MM.1S (cell line): Measurements from ENCODE around the gene TEX28.
"Not testable (repeated sequence)": the region's sequence is repeated elsewhere in the genome, so short reads cannot be mapped to it uniquely, and the experiment has no call there.

ENCODE experiments used
- DNase-seq: peaks from one replicate; pipeline ENCODE4 v3.0.0-alpha.2; 2015
- H2AFZ ChIP-seq: fragments of 300-600 bp; sonication (generic); 2 replicates; pipeline ENCODE4 v1.6.0; 2016; ENCODE audit warnings: antibody characterized with exemption, low read length
- H3F3A ChIP-seq: fragments of 300-600 bp; sonication (generic); 2 replicates; pipeline ENCODE4 v1.6.1; 2016; ENCODE audit warnings: mild to moderate bottlenecking, antibody characterized with exemption, low read length, moderate library complexity, mixed read lengths; ENCODE audit not compliant: insufficient read depth
- H3K27ac ChIP-seq: fragments of 300-600 bp; sonication (generic); 2 replicates; pipeline ENCODE4 v1.5.1; 2016; ENCODE audit warnings: mild to moderate bottlenecking, low read length
- H3K27me3 ChIP-seq: fragments of 300-600 bp; sonication (generic); replicated peaks from 2 replicates; pipeline ENCODE4 v1.6.0; 2016; ENCODE audit warnings: low read length; ENCODE audit not compliant: insufficient read depth
- H3K36me3 ChIP-seq: fragments of 300-600 bp; sonication (generic); replicated peaks from 2 replicates; pipeline ENCODE4 v1.6.1; 2016; ENCODE audit warnings: mild to moderate bottlenecking, low read length, mixed read lengths; ENCODE audit not compliant: insufficient read depth
- H3K4me1 ChIP-seq: fragments of 300-600 bp; sonication (generic); 2 replicates; pipeline ENCODE4 v1.6.1; 2016; ENCODE audit warnings: low read length, mixed read lengths
- H3K4me2 ChIP-seq: fragments of 300-600 bp; sonication (generic); 2 replicates; pipeline ENCODE4 v1.6.0; 2016; ENCODE audit warnings: low read depth, low read length
- H3K4me3 ChIP-seq: fragments of 300-600 bp; sonication (generic); 2 replicates; pipeline ENCODE4 v1.5.1; 2016; ENCODE audit warnings: low read length, mixed read lengths
- H3K79me2 ChIP-seq: fragments of 300-600 bp; sonication (generic); 2 replicates; pipeline ENCODE4 v1.6.1; 2016; ENCODE audit warnings: mixed run types, low read length, mixed read lengths
- H3K9ac ChIP-seq: fragments of 300-600 bp; sonication (generic); 2 replicates; pipeline ENCODE4 v1.6.1; 2016; ENCODE audit warnings: low read length, mixed read lengths
- H3K9me2 ChIP-seq: fragments of 300-600 bp; sonication (generic); replicated peaks from 2 replicates; pipeline ENCODE4 v1.6.1; 2016; ENCODE audit warnings: mild to moderate bottlenecking, low read length, mixed read lengths; ENCODE audit not compliant: insufficient read depth
- H3K9me3 ChIP-seq: fragments of 300-600 bp; sonication (generic); replicated peaks from 2 replicates; pipeline ENCODE4 v1.6.1; 2016; ENCODE audit warnings: mild to moderate bottlenecking, low read length, mixed read lengths; ENCODE audit not compliant: insufficient read depth
- H4K20me1 ChIP-seq: fragments of 300-600 bp; sonication (generic); 2 replicates; pipeline ENCODE4 v1.6.1; 2016; ENCODE audit warnings: mild to moderate bottlenecking, low read length, moderate library complexity, mixed read lengths; ENCODE audit not compliant: insufficient read depth

TEX28 gene

GRCh38 chrX:154248076-154248475, 46.8 kb downstream of the TEX28 start:
- not testable (repeated sequence) for H3K4me1 ChIP-seq, H3K27me3 ChIP-seq, H3K79me2 ChIP-seq

GRCh38 chrX:154247377-154248045, 47.4 kb downstream of the TEX28 start:
- H3F3A ChIP-seq, H3K4me2 ChIP-seq, H3K27ac ChIP-seq, H3K27me3 ChIP-seq, H3K4me3 ChIP-seq, H3K9ac ChIP-seq, H3K9me2 ChIP-seq, H3K79me2 ChIP-seq, DNase-seq, H4K20me1 ChIP-seq, H2AFZ ChIP-seq, H3K4me1 ChIP-seq, H3K9me3 ChIP-seq, H3K36me3 ChIP-seq: not testable (repeated sequence)

More at GRCh38 chrX:154248076-154248475, 46.8 kb downstream of the TEX28 start:
- H3F3A ChIP-seq, H3K36me3 ChIP-seq, DNase-seq, H3K27ac ChIP-seq, H3K9ac ChIP-seq, H4K20me1 ChIP-seq, H3K4me2 ChIP-seq, H2AFZ ChIP-seq, H3K9me2 ChIP-seq, H3K4me3 ChIP-seq, H3K9me3 ChIP-seq: not testable (repeated sequence)

- H3K4me1 ChIP-seq, H3K4me3 ChIP-seq, H3K36me3 ChIP-seq, DNase-seq, H3K79me2 ChIP-seq, H3K9me3 ChIP-seq, H3K4me2 ChIP-seq, H3F3A ChIP-seq, H3K27me3 ChIP-seq, H3K9ac ChIP-seq, H3K9me2 ChIP-seq, H3K27ac ChIP-seq, H2AFZ ChIP-seq, H4K20me1 ChIP-seq: not testable (repeated sequence)
Measured at GRCh38 chrX:154239982-154240503, 54.9 kb downstream of the TEX28 start.

- H2AFZ ChIP-seq, H3K27ac ChIP-seq, H3K36me3 ChIP-seq, H3K4me3 ChIP-seq, H3K9me2 ChIP-seq, H4K20me1 ChIP-seq, H3K27me3 ChIP-seq, H3F3A ChIP-seq, DNase-seq, H3K9ac ChIP-seq, H3K9me3 ChIP-seq, H3K4me1 ChIP-seq, H3K79me2 ChIP-seq, H3K4me2 ChIP-seq: not testable (repeated sequence)
Measured at GRCh38 chrX:154238939-154239559, 55.9 kb downstream of the TEX28 start.

- not testable (repeated sequence) for H3K36me3 ChIP-seq, H3K9me3 ChIP-seq, H3F3A ChIP-seq, H3K4me2 ChIP-seq, H3K4me1 ChIP-seq, H3K79me2 ChIP-seq, H3K27me3 ChIP-seq, H3K9ac ChIP-seq, H2AFZ ChIP-seq, H3K4me3 ChIP-seq, H3K27ac ChIP-seq, DNase-seq, H3K9me2 ChIP-seq, H4K20me1 ChIP-seq
Measured at GRCh38 chrX:154233620-154234019, 61.3 kb downstream of the TEX28 start.

- H3K4me2 ChIP-seq, H3K4me3 ChIP-seq, H3K4me1 ChIP-seq, DNase-seq, H3K9me2 ChIP-seq, H3K9ac ChIP-seq, H3F3A ChIP-seq, H3K79me2 ChIP-seq, H3K27me3 ChIP-seq, H2AFZ ChIP-seq, H4K20me1 ChIP-seq, H3K36me3 ChIP-seq, H3K27ac ChIP-seq, H3K9me3 ChIP-seq: not testable (repeated sequence)
Measured at GRCh38 chrX:154231443-154231842, 63.5 kb downstream of the TEX28 start.

GRCh38 chrX:154226706-154227105, 68.2 kb downstream of the TEX28 start:
- H3F3A ChIP-seq, H3K79me2 ChIP-seq, H4K20me1 ChIP-seq, H3K9me2 ChIP-seq, H3K4me3 ChIP-seq, H3K36me3 ChIP-seq, DNase-seq, H3K27me3 ChIP-seq, H3K4me2 ChIP-seq, H3K27ac ChIP-seq, H2AFZ ChIP-seq, H3K9ac ChIP-seq, H3K4me1 ChIP-seq, H3K9me3 ChIP-seq: not testable (repeated sequence)

GRCh38 chrX:154225292-154225691, 69.6 kb downstream of the TEX28 start:
- H3K79me2 ChIP-seq, H2AFZ ChIP-seq, H3F3A ChIP-seq, H3K4me3 ChIP-seq, H4K20me1 ChIP-seq, DNase-seq, H3K9ac ChIP-seq, H3K4me1 ChIP-seq, H3K36me3 ChIP-seq, H3K9me3 ChIP-seq, H3K27ac ChIP-seq, H3K4me2 ChIP-seq, H3K27me3 ChIP-seq, H3K9me2 ChIP-seq: not testable (repeated sequence)
